PFSK-1 (cell line): Measurements from ENCODE around the gene KYAT1.

Experiments used
- FOXP2 ChIP-seq: optimal IDR thresholded peaks from 2 replicates; pipeline ENCODE3; 2011; ENCODE audit warnings: borderline replicate concordance, control low read depth, inconsistent platforms; ENCODE audit not compliant: insufficient read depth; ENCODE audit errors: extremely low read length, extremely low read depth
- POLR2AphosphoS5 ChIP-seq: IDR thresholded peaks from 2 replicates; pipeline ENCODE4 v1.6.1; 2012; ENCODE audit warnings: low read depth, mild to moderate bottlenecking, control low read depth, low read length, moderate library complexity
- SIN3A ChIP-seq: IDR thresholded peaks from 2 replicates; pipeline ENCODE4 v1.6.1; 2012; ENCODE audit warnings: mild to moderate bottlenecking, low read length, moderate library complexity, borderline replicate concordance; ENCODE audit not compliant: insufficient read depth
- TAF1 ChIP-seq: IDR thresholded peaks from 2 replicates; pipeline ENCODE4 v1.6.1; 2012; ENCODE audit warnings: low read length, control low read depth, borderline replicate concordance; ENCODE audit not compliant: insufficient read depth
- TF ChIP-seq, protein P1 (sequence below), 2 experiments: IDR thresholded peaks; 2 replicates each; pipeline versions ENCODE4 v1.6.1 to v1.8.0; 2011 to 2012; ENCODE audit warnings: low read depth in 2 of 2, low read length in 2 of 2, control low read depth in 1 of 2, inconsistent platforms in 1 of 2, mild to moderate bottlenecking in 1 of 2, moderate library complexity in 1 of 2; ENCODE audit not compliant: insufficient read depth in 1 of 2

Gene KYAT1

DNA sequence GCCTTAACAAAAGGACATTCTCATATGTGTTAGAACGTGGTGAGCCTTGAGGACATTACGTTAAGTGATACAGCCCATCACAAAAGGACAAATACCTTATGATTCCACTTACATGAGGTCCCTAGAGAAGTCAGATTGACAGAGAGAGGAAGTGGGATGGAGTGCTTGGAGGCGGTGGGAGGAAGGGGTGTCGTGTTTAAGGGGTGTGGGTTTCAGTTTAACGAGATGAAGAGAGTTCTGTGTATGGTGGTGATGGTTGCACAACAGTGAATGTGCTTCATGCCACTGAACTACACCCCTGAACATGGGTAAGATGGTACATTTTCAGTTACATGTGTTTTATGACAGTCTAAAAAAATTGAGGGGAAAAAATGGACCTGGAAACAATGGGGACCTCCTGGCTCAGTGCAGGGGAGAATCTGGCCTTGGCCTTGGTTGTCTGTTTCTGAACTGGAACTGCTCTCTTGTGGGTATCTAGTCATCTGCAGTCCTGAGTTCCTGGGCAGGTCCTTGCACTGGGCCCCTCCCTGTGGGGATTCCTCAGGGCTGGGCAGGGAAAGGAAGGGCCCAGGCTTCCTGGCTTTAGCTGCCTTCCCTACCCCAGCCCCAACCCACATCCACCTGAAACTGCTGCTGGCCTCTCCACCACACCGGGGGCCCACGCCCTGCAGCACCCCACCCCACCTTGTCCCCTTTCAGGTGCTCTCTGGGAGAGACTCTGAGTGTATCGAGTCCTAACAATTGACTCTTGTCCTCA lies 18.0 kb upstream of the KYAT1 start:
- TF ChIP-seq FOXP2 (no peak), SIN3A (no peak), TAF1 (no peak), POLR2AphosphoS5 (no peak)
- TF ChIP-seq, protein P1, sequence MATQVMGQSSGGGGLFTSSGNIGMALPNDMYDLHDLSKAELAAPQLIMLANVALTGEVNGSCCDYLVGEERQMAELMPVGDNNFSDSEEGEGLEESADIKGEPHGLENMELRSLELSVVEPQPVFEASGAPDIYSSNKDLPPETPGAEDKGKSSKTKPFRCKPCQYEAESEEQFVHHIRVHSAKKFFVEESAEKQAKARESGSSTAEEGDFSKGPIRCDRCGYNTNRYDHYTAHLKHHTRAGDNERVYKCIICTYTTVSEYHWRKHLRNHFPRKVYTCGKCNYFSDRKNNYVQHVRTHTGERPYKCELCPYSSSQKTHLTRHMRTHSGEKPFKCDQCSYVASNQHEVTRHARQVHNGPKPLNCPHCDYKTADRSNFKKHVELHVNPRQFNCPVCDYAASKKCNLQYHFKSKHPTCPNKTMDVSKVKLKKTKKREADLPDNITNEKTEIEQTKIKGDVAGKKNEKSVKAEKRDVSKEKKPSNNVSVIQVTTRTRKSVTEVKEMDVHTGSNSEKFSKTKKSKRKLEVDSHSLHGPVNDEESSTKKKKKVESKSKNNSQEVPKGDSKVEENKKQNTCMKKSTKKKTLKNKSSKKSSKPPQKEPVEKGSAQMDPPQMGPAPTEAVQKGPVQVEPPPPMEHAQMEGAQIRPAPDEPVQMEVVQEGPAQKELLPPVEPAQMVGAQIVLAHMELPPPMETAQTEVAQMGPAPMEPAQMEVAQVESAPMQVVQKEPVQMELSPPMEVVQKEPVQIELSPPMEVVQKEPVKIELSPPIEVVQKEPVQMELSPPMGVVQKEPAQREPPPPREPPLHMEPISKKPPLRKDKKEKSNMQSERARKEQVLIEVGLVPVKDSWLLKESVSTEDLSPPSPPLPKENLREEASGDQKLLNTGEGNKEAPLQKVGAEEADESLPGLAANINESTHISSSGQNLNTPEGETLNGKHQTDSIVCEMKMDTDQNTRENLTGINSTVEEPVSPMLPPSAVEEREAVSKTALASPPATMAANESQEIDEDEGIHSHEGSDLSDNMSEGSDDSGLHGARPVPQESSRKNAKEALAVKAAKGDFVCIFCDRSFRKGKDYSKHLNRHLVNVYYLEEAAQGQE (IDR thresholded peaks at IDR 0.05; ENCODE audit: insufficient read depth in 1 of 2, low read depth in 2 of 2, low read length in 2 of 2): no peak

DNA sequence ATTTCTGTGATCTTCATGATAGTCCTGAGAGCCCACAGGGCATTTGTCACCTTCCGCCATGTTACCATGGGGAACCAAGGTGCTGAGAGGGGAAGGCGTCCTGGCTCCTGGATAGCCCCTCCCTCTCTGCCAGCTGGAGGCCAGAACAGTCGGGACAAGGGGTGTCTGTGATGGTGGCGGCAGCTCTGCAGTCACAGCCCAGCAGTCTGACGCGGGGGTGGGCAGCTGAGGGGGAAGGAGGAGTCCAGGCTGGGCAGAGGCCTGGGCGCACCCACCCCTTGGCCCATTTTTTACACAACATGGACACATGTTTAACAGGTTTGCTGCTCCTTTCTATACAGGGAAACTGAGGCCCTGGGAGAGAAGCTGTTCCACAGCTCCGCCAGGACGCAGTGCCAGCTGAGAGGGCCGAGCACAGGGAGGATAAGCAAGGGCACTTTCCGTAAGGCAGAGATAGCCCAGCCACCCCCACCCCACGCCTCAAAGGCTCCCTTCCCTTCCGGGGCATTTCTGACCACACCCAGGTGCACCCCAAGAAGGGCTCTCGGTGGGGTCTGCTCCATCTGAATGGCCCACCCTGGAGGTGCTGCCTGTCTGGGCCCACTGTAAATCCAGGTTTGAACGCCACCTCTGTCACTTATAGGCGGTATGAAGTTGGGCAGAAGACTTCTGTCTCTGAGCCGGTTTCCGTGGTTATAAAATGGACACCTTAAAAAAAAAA lies 17.3 kb upstream of the KYAT1 start:
- TF ChIP-seq SIN3A (no peak), FOXP2 (no peak), POLR2AphosphoS5 (no peak), TAF1 (no peak)
- TF ChIP-seq, protein P1 (IDR thresholded peaks at IDR 0.05; ENCODE audit: insufficient read depth in 1 of 2, low read depth in 2 of 2, low read length in 2 of 2): no peak

DNA sequence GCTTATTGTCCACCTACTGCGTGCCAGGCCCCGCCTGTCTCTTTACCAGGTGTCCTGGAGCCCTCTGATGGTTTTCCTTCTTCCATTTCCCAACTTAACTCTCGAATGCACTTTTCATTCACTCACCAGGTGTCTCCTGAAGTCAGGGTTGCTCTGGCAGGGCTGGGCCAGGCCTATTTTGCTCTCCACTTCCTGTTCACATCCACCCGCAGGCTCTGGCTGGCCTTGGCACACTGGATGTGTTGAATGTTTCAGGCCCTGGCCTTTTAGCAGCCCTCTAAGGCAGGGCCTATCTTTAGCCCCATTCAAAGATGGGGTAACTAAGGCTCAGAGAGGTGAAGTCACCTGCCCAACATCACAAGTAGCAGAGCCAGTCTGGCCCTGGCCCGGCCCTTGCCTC lies 16.6 kb upstream of the KYAT1 start:
- TF ChIP-seq, protein P1 (IDR thresholded peaks at IDR 0.05; ENCODE audit: insufficient read depth in 1 of 2, low read depth in 2 of 2, low read length in 2 of 2): no peak
- TF ChIP-seq TAF1: no peak
- no peak for TF ChIP-seq SIN3A
- TF ChIP-seq POLR2AphosphoS5: no peak
- no peak for TF ChIP-seq FOXP2

DNA sequence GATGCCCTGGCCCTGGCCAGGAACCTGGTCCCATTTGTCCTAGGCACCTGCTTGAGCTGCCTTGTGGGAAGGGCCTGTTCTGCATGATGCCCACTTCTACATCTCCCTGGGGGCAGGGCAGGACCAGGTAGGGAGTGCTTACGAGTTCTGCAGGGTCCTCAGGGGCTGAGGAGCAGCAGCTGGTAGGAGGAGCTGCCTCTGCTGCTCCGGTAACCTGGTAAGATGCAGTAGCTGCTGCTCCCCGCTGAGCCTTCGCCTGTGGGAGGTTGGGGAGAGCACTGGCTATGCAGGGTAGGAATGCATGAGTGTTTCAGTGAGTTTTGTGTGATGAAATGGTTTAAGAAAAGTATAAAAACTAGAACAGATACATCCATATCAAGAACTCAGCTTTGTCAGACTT lies 13.8 kb upstream of the KYAT1 start:
- no peak for TF ChIP-seq SIN3A
- no peak for TF ChIP-seq FOXP2
- no peak for TF ChIP-seq POLR2AphosphoS5
- TF ChIP-seq, protein P1 (IDR thresholded peaks at IDR 0.05; ENCODE audit: insufficient read depth in 1 of 2, low read depth in 2 of 2, low read length in 2 of 2): no peak
- TF ChIP-seq TAF1: no peak
